GM23338 (cell line): ENCODE results near the gene CSPG4. TPM values are rescaled to one million over a fixed set of nuclear protein-coding genes. Genes with fewer than 3 reads are reported as not detected.
"Not testable (repeated sequence)": the region's sequence is repeated elsewhere in the genome, so short reads cannot be mapped to it uniquely, and the experiment has no call there.

Experiments
- ATAC-seq: fragments of 200-7000 bp; cut with Tn5 transposase; 3 replicates; pipeline ENCODE4 v1.9.1; 2020
- DNase-seq: peaks from one replicate; pipeline ENCODE4 v3.0.0-alpha.2; 2015; ENCODE audit warnings: low spot score
- H2AFZ ChIP-seq: fragments of 200-600 bp; sonication (generic); 2 replicates; pipeline ENCODE4 v1.8.0; 2016; ENCODE audit warnings: antibody characterized with exemption, mild to moderate bottlenecking, moderate library complexity
- H3F3A ChIP-seq: fragments of 200-600 bp; sonication (generic); replicated peaks from 2 replicates; pipeline ENCODE4 v1.8.0; 2017; ENCODE audit warnings: antibody characterized with exemption, mixed run types, low read depth
- H3K27ac ChIP-seq: fragments of 200-600 bp; sonication (generic); 2 replicates; pipeline ENCODE4 v1.6.1; 2016; ENCODE audit warnings: low read depth
- H3K27me3 ChIP-seq: fragments of 200-600 bp; sonication (generic); 2 replicates; pipeline ENCODE4 v1.8.0; 2016; ENCODE audit warnings: mild to moderate bottlenecking, mixed run types, moderate library complexity; ENCODE audit not compliant: insufficient read depth
- H3K36me3 ChIP-seq: fragments of 200-600 bp; sonication (generic); 2 replicates; pipeline ENCODE4 v1.8.0; 2016; ENCODE audit warnings: mild to moderate bottlenecking; ENCODE audit not compliant: insufficient read depth
- H3K4me1 ChIP-seq: fragments of 200-600 bp; sonication (generic); 2 replicates; pipeline ENCODE4 v1.8.0; 2016; ENCODE audit warnings: mild to moderate bottlenecking, moderate library complexity; ENCODE audit not compliant: insufficient read depth
- H3K4me2 ChIP-seq: fragments of 200-600 bp; sonication (generic); 2 replicates; pipeline ENCODE4 v1.7.1; 2017; ENCODE audit warnings: mixed run types
- H3K4me3 ChIP-seq: fragments of 200-600 bp; sonication (generic); 2 replicates; pipeline ENCODE4 v1.6.1; 2016; ENCODE audit warnings: mixed run types
- H3K79me2 ChIP-seq: fragments of 200-600 bp; sonication (generic); replicated peaks from 2 replicates; pipeline ENCODE4 v1.8.0; 2017; ENCODE audit warnings: mild to moderate bottlenecking; ENCODE audit not compliant: insufficient read depth
- H3K9me2 ChIP-seq: fragments of 200-600 bp; sonication (generic); 2 replicates; pipeline ENCODE4 v1.8.0; 2017; ENCODE audit not compliant: insufficient read depth
- H4K20me1 ChIP-seq: fragments of 200-600 bp; sonication (generic); replicated peaks from 2 replicates; pipeline ENCODE4 v1.8.0; 2017; ENCODE audit warnings: mild to moderate bottlenecking; ENCODE audit not compliant: insufficient read depth
- H3K27ac Mint-ChIP-seq: 2 replicates; pipeline ENCODE4 v1.8.0; 2020; ENCODE audit warnings: inconsistent platforms, mild to moderate bottlenecking, moderate library complexity, mixed read lengths
- H3K27me3 Mint-ChIP-seq: 3 replicates; pipeline ENCODE4 v1.8.0; 2022; ENCODE audit warnings: low read depth, mild to moderate bottlenecking, moderate library complexity, mixed read lengths, inconsistent platforms; ENCODE audit not compliant: insufficient read depth, poor library complexity
- H3K36me3 Mint-ChIP-seq: 3 replicates; pipeline ENCODE4 v1.8.0; 2021; ENCODE audit warnings: low read depth, mild to moderate bottlenecking, inconsistent platforms, moderate library complexity, mixed read lengths
- H3K4me1 Mint-ChIP-seq: 3 replicates; pipeline ENCODE4 v1.8.0; 2020; ENCODE audit warnings: mild to moderate bottlenecking, inconsistent platforms, mixed read lengths
- H3K4me3 Mint-ChIP-seq: 3 replicates; pipeline ENCODE4 v1.8.0; 2021; ENCODE audit warnings: moderate library complexity, mild to moderate bottlenecking, inconsistent platforms, mixed read lengths
- H3K9me3 Mint-ChIP-seq: 3 replicates; pipeline ENCODE4 v1.8.0; 2020; ENCODE audit warnings: moderate library complexity, mild to moderate bottlenecking, inconsistent platforms, mixed read lengths
- CREB1 ChIP-seq: fragments of 250-450 bp; sonication (Bioruptor Pico); IDR thresholded peaks from 2 replicates; pipeline ENCODE4 v1.5.0; 2020; ENCODE audit warnings: low read depth, mild to moderate bottlenecking, moderate library complexity
- EZH2 ChIP-seq: fragments of 200-600 bp; sonication (generic); IDR thresholded peaks from one replicate; pipeline ENCODE4 v1.8.0; 2017; ENCODE audit warnings: antibody characterized with exemption, mild to moderate bottlenecking, low read depth; ENCODE audit not compliant: unreplicated experiment
- EZH2phosphoT487 ChIP-seq: fragments of 200-600 bp; sonication (generic); IDR thresholded peaks from one replicate; pipeline ENCODE4 v1.8.1; 2018; ENCODE audit warnings: antibody characterized with exemption; ENCODE audit not compliant: unreplicated experiment
- JUNB ChIP-seq: IDR thresholded peaks from one replicate; pipeline ENCODE4 v1.6.1; 2016; ENCODE audit warnings: antibody characterized with exemption; ENCODE audit not compliant: unreplicated experiment
- NANOG ChIP-seq: IDR thresholded peaks from 2 replicates; pipeline ENCODE4 v1.6.1; 2016; ENCODE audit warnings: antibody characterized with exemption, borderline replicate concordance
- POLR2AphosphoS5 ChIP-seq: IDR thresholded peaks from 2 replicates; pipeline ENCODE4 v1.6.1; 2016; ENCODE audit warnings: antibody characterized with exemption, low read depth
- REST ChIP-seq: IDR thresholded peaks from one replicate; pipeline ENCODE4 v1.6.1; 2018; ENCODE audit warnings: antibody characterized with exemption; ENCODE audit not compliant: unreplicated experiment
- STAT1 ChIP-seq: IDR thresholded peaks from one replicate; pipeline ENCODE4 v1.6.1; 2016; ENCODE audit warnings: antibody characterized with exemption; ENCODE audit not compliant: unreplicated experiment
- ZNF462 ChIP-seq: fragments of 250-450 bp; sonication (Bioruptor Pico); IDR thresholded peaks from 2 replicates; pipeline ENCODE4 v1.5.0; 2020; ENCODE audit warnings: mild to moderate bottlenecking, moderate library complexity
- polyA plus RNA-seq: library from polyadenylated mRNA; unstranded; fragments of >200 nt; fragmentation: Nextera tagmentation; extraction: Ambion mirVana; gene quantifications from 2 replicates; pipeline ENCODE4 v1.2.1, GENCODE V29; 2016
- total RNA-seq: library from RNA; depleted of rRNA; stranded (reverse); fragments of >200 nt; shearing (Covaris generic); gene quantifications from 2 replicates; pipeline ENCODE4 v1.2.3, GENCODE V29; 2014

Gene CSPG4
- total and polyA plus RNA-seq, 2 experiments from 2014 or later = 0.27 to 4.0 TPM

GRCh38 chr15:75706682-75706954, 6.0 kb downstream of the CSPG4 start (continued):
- TF ChIP-seq EZH2phosphoT487 (no peak), POLR2AphosphoS5 (no peak)

GRCh38 chr15:75705854-75706681, 6.6 kb downstream of the CSPG4 start:
- no peaks in the 10 kb centered on the region for H3K4me1 ChIP-seq
- peaks cover 19% of the 10 kb centered on the region for H3K4me1 Mint-ChIP-seq
- H3K9me3 Mint-ChIP-seq = no peaks in the 10 kb centered on the region
- no peak overlapping the region for H2AFZ ChIP-seq
- no peak overlapping the region for H3K4me3 ChIP-seq
- no peak overlapping the region for H3K4me2 ChIP-seq
- H3K79me2 ChIP-seq = no peaks in the 10 kb centered on the region
- no peak overlapping the region for H3K4me3 Mint-ChIP-seq
- peaks cover 7% of the 10 kb centered on the region for H3K27me3 Mint-ChIP-seq
- H3K36me3 Mint-ChIP-seq = no peaks in the 10 kb centered on the region
- no peak for ATAC-seq
- no peaks in the 10 kb centered on the region for H3F3A ChIP-seq
- no peak overlapping the region for H3K27ac ChIP-seq
- H3K36me3 ChIP-seq = no peaks in the 10 kb centered on the region
- no peak for DNase-seq
- no peaks in the 10 kb centered on the region for H4K20me1 ChIP-seq
- TF ChIP-seq CREB1 (no peak), JUNB (no peak), NANOG (no peak), EZH2phosphoT487 (no peak), ZNF462 (CRISPR knock-in tag) (no peak), STAT1 (no peak), EZH2 (no peak), REST (no peak)
- no peaks in the 10 kb centered on the region for H3K27me3 ChIP-seq
- H3K27ac Mint-ChIP-seq = no peak overlapping the region
- no peaks in the 10 kb centered on the region for H3K9me2 ChIP-seq

- H3K36me3 Mint-ChIP-seq, H3K27ac Mint-ChIP-seq, H4K20me1 ChIP-seq, H3K9me2 ChIP-seq, DNase-seq, H2AFZ ChIP-seq, H3F3A ChIP-seq, H3K4me2 ChIP-seq, H3K36me3 ChIP-seq, ATAC-seq, H3K27me3 ChIP-seq, H3K9me3 Mint-ChIP-seq, H3K4me1 ChIP-seq, H3K4me3 ChIP-seq, H3K79me2 ChIP-seq, H3K27me3 Mint-ChIP-seq, H3K27ac ChIP-seq, H3K4me3 Mint-ChIP-seq: not testable (repeated sequence)
- H3K4me1 Mint-ChIP-seq = peaks cover 19% of the 10 kb centered on the region
Observed at GRCh38 chr15:75705375-75705774, 7.3 kb downstream of the CSPG4 start.
